HCT116 (cell line): Measurements from ENCODE around the gene IL1RAP.

Experiments
- CTCF ChIP-seq, 3 experiments: fragments of 200-600 bp in 1 of 3; sonication (generic) in 1 of 3; IDR thresholded peaks in 2 of 3; conservative IDR thresholded peaks in 1 of 3; 2 replicates each; pipeline ENCODE4 v1.5.1; 2012 to 2017; ENCODE audit warnings: low read depth in 2 of 3, low read length in 2 of 3, antibody characterized with exemption in 1 of 3, borderline replicate concordance in 1 of 3, control low read depth in 1 of 3, mild to moderate bottlenecking in 1 of 3, mixed read lengths in 1 of 3, mixed run types in 1 of 3, moderate library complexity in 1 of 3; ENCODE audit not compliant: insufficient read depth in 1 of 3
- EGR1 ChIP-seq: IDR thresholded peaks from 2 replicates; pipeline ENCODE4 v1.6.1; 2012; ENCODE audit warnings: low read depth
- EZH2 ChIP-seq: fragments of 200-600 bp; sonication (generic); IDR thresholded peaks from 2 replicates; pipeline ENCODE4 v1.6.1; 2017; ENCODE audit warnings: antibody characterized with exemption, mixed run types
- EZH2phosphoT487 ChIP-seq: fragments of 200-600 bp; IDR thresholded peaks from 2 replicates; pipeline ENCODE4 v1.6.1; 2018; ENCODE audit warnings: antibody characterized with exemption, borderline replicate concordance
- JUND ChIP-seq: IDR thresholded peaks from 2 replicates; pipeline ENCODE4 v1.6.1; 2012
- POLR2A ChIP-seq: IDR thresholded peaks from 2 replicates; pipeline ENCODE4 v1.7.0; 2011; ENCODE audit warnings: borderline replicate concordance; ENCODE audit not compliant: insufficient read depth, insufficient read length; ENCODE audit errors: extremely low read depth
- POLR2AphosphoS5 ChIP-seq: IDR thresholded peaks from 2 replicates; pipeline ENCODE4 v1.6.1; 2011; ENCODE audit warnings: mild to moderate bottlenecking, low read depth, low read length, moderate library complexity
- SP1 ChIP-seq: IDR thresholded peaks from 2 replicates; pipeline ENCODE4 v1.6.1; 2012; ENCODE audit warnings: low read depth
- TCF7L2 ChIP-seq: IDR thresholded peaks from 2 replicates; pipeline ENCODE4 v1.7.0; 2011; ENCODE audit warnings: borderline replicate concordance, inconsistent platforms; ENCODE audit not compliant: insufficient read depth, insufficient read length; ENCODE audit errors: extremely low read depth
- YY1 ChIP-seq: IDR thresholded peaks from 2 replicates; pipeline ENCODE4 v1.6.1; 2011; ENCODE audit warnings: low read length, low read depth, moderate library complexity, mild to moderate bottlenecking; ENCODE audit not compliant: insufficient replicate concordance; ENCODE audit errors: extremely low read depth
- ZBTB33 ChIP-seq: IDR thresholded peaks from 2 replicates; pipeline ENCODE4 v1.6.1; 2011; ENCODE audit warnings: mild to moderate bottlenecking, low read length, moderate library complexity; ENCODE audit not compliant: insufficient replicate concordance; ENCODE audit errors: extremely low read depth

GRCh38 chr3:190495354-190495753 lies 18.5 kb upstream of the IL1RAP start:
- TF ChIP-seq YY1 (no peak), EZH2phosphoT487 (no peak), POLR2A (no peak), SP1 (no peak), EZH2 (no peak), CTCF (IDR thresholded peaks at IDR 0.05 in 2 of 3, conservative IDR thresholded peaks at IDR 0.05 in 1 of 3; ENCODE audit: borderline replicate concordance in 1 of 3, insufficient read depth in 1 of 3, low read depth in 2 of 3, low read length in 2 of 3) (no peak), ZBTB33 (no peak), EGR1 (no peak), JUND (no peak), POLR2AphosphoS5 (no peak), TCF7L2 (no peak)
